Muscle layer of colon (tissue), 2 donors: ENCODE results near the gene WBP2NL.

Experiments used
- H3K27ac ChIP-seq: one replicate; pipeline ENCODE4 v1.7.0; 2013; ENCODE audit warnings: low read depth, mild to moderate bottlenecking, low read length, moderate library complexity
- H3K27me3 ChIP-seq, 2 donors: one replicate each; pipeline ENCODE4 v1.7.0; 2013; ENCODE audit warnings: low read length in 2 of 2, mild to moderate bottlenecking in 2 of 2; ENCODE audit not compliant: insufficient read depth in 2 of 2, control insufficient read depth in 1 of 2
- H3K36me3 ChIP-seq: one replicate; pipeline ENCODE4 v1.7.0; 2013; ENCODE audit warnings: mild to moderate bottlenecking, low read length; ENCODE audit not compliant: insufficient read depth
- H3K4me1 ChIP-seq: one replicate; pipeline ENCODE4 v1.7.0; 2013; ENCODE audit warnings: mild to moderate bottlenecking, low read length; ENCODE audit not compliant: insufficient read depth
- H3K4me3 ChIP-seq, 2 donors: one replicate each; pipeline ENCODE4 v1.7.0; 2013; ENCODE audit warnings: low read length in 2 of 2, low read depth in 1 of 2, mild to moderate bottlenecking in 1 of 2, moderate library complexity in 1 of 2
- H3K9ac ChIP-seq: one replicate; pipeline ENCODE4 v1.7.0; 2013; ENCODE audit warnings: low read length
- H3K9me3 ChIP-seq: one replicate; pipeline ENCODE4 v1.7.0; 2013; ENCODE audit warnings: mild to moderate bottlenecking, low read length
- donor health status: abdominal sarcoma.
- donor health status: Adenocarcinoma of cecum.

The WBP2NL gene

DNA sequence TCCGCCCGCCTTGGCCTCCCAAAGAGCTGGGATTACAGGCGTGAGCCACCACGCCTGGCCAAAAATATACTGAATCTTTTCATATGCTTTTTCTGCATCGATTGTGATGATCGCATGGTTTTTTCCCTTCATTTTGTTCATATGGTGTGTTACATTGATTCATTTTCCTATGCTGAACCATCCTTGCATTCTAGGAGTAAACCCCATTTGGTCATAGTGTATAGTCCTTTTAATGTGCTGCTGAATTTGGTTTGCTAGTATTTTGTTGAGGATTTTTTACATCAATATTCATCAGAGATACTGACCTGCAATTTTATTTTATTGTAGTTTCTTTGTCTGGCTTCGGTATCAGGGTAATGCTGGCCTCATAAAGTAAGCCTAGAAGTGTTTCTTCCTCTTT is 12.2 kb downstream of the WBP2NL start:
- no peak overlapping the region for H3K9ac ChIP-seq
- no peaks in the 10 kb centered on the region for H3K4me1 ChIP-seq
- H3K27me3 ChIP-seq = no peaks in the 10 kb centered on the region
- H3K9me3 ChIP-seq = peaks cover 5% of the 10 kb centered on the region
- no peak overlapping the region for H3K27ac ChIP-seq
- no peaks in the 10 kb centered on the region for H3K36me3 ChIP-seq
- H3K4me3 ChIP-seq = no peak overlapping the region

DNA sequence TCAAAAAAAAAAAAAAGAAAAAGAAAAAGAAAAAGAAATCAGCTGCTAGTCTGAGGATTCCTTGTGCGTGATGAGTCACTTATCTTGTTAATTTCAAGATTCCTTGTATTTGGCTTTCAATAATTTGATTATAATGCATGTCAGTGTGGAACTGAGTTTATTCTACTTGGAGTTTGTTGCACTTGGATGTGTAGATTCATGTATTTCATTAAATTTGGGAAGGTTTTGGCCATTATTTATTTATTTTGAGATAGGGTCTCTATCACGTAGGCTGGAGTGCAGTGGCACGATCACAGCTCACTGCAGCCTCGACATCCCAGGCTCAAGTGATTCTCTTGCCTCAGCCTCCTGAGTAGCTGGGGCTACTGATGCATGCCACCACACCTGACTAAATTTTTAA is 14.8 kb downstream of the WBP2NL start:
- no peak overlapping the region for H3K4me3 ChIP-seq
- H3K36me3 ChIP-seq = no peaks in the 10 kb centered on the region
- H3K27me3 ChIP-seq = no peaks in the 10 kb centered on the region
- peaks cover 5% of the 10 kb centered on the region for H3K9me3 ChIP-seq
- H3K4me1 ChIP-seq = no peaks in the 10 kb centered on the region
- H3K27ac ChIP-seq = no peak overlapping the region
- no peak overlapping the region for H3K9ac ChIP-seq

DNA sequence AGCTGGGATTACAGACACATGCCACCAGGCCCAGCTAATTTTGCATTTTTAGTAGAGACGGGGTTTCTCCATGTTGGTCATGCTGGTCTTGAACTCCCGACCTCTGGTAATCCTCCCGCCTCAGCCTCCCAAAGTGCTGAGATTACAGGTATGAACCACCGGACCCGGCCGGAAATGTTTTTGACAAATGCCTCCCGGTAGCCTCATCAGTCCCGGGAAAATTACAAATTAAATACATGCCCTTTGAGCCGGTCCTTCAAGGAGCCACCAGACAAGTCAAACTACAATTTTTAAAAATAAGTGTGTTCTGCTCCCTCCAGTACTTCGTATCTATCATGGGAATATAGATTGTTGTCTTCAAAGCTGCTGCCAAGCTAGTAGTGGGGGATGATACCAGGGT is 17.5 kb downstream of the WBP2NL start:
- Histone ChIP-seq H3K27ac (no peak overlapping the region), H3K27me3 (no peaks in the 10 kb centered on the region), H3K36me3 (no peaks in the 10 kb centered on the region), H3K9me3 (no peaks in the 10 kb centered on the region), H3K9ac (no peak overlapping the region), H3K4me3 (no peak overlapping the region), H3K4me1 (no peaks in the 10 kb centered on the region)

DNA sequence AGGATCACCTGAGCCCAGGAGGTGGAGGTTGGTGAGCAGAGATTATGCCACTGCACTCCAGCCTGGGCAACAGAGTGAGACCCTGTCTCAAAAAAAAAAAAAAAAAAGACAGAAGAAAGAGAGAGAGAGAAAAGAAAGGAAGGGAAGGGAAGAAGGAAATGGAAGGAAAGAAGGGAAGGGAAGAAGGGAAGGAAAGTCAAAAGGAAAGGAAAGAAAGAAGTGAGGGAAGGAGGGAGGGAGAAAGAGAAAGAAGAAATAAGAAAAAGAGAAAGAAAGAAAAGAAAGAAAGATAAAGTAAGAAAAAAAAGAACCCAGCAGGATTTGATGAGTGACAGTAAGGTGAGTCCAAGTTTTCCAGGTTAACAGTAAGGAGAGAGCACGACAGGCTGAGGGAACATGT is 19.6 kb downstream of the WBP2NL start:
- Histone ChIP-seq H3K9ac (no peak overlapping the region), H3K27me3 (no peaks in the 10 kb centered on the region), H3K9me3 (no peaks in the 10 kb centered on the region), H3K4me3 (no peak overlapping the region), H3K4me1 (no peaks in the 10 kb centered on the region), H3K36me3 (no peaks in the 10 kb centered on the region), H3K27ac (no peak overlapping the region)

DNA sequence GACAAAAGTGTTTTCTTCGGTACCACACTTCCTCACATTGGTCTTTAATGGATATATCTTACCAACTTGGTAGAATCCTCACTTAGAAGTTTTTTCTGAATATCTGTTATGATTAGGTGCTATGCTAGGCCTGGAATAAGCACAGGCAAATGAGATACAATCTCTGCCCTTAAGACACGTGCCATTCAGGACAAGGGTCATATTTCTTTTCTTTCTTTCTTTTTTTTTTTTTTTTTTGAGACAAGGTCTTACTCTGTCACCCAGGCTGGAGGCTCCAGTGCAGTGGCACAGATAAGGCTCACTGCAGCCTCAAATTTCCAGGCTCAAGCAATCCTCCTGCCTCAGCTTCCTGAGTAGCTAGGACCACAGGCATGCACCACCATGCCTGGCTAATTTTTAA is 23.0 kb downstream of the WBP2NL start:
- H3K4me1 ChIP-seq = no peaks in the 10 kb centered on the region
- no peak overlapping the region for H3K4me3 ChIP-seq
- no peaks in the 10 kb centered on the region for H3K9me3 ChIP-seq
- no peak overlapping the region for H3K27ac ChIP-seq
- no peak overlapping the region for H3K9ac ChIP-seq
- H3K27me3 ChIP-seq = no peaks in the 10 kb centered on the region
- no peaks in the 10 kb centered on the region for H3K36me3 ChIP-seq

DNA sequence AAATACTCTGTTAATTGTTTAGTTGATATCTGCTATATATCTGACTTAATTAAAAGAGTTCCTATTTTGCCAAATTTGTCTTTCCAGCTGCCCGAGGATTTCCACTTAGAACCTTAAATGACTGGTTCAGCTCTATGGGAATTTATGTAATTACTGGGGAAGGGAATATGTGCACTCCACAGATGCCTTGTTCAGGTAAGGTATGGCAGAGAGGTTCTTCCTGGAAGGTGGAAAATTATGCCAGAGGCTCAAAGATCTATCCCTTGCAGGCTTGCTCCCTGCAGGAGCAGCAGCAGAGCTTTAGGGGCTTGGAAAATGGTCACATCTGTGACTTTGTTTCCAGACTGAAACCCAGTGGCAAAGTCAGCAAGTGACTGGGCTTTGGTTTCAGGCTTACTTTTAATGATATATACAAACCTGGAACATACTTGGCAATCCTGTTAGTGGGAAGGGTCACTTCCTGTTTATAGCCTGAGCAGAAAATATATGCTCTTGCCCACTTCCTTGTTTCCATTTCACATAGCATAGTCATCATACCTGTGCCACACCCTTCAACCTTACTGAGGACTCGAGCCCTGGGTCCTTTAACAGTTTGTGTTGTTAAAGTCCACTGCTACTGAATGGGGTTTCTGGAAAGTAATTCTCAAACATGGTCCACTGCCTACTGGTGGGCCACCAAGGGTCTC is 23.7 kb downstream of the WBP2NL start:
- Histone ChIP-seq H3K27me3 (no peaks in the 10 kb centered on the region), H3K9ac (no peak overlapping the region), H3K4me1 (no peaks in the 10 kb centered on the region), H3K4me3 (no peak overlapping the region), H3K9me3 (no peaks in the 10 kb centered on the region), H3K27ac (no peak overlapping the region), H3K36me3 (no peaks in the 10 kb centered on the region)

DNA sequence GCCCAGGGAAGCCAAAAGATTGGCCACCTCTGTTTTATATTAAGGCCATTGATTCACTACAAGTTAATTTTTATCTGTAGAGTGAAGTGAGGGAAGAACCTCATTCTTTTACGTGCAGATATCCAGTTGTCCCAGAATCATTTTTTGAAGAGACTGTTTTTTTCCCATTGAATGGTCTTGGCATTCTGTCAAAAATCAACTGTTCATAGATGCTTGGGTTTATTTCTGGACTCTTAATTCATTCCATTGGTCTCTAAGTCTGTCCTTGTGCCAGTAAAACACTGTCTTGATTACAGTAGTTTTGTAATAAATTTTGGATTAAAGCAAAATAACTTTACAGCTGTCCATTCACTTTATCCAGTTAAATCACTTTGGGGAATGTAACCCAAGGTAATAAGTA is 26.8 kb downstream of the WBP2NL start:
- no peak overlapping the region for H3K4me3 ChIP-seq
- no peak overlapping the region for H3K27ac ChIP-seq
- H3K9ac ChIP-seq = no peak overlapping the region
- H3K27me3 ChIP-seq = no peaks in the 10 kb centered on the region
- H3K36me3 ChIP-seq = no peaks in the 10 kb centered on the region
- H3K4me1 ChIP-seq = no peaks in the 10 kb centered on the region
- H3K9me3 ChIP-seq = no peaks in the 10 kb centered on the region

DNA sequence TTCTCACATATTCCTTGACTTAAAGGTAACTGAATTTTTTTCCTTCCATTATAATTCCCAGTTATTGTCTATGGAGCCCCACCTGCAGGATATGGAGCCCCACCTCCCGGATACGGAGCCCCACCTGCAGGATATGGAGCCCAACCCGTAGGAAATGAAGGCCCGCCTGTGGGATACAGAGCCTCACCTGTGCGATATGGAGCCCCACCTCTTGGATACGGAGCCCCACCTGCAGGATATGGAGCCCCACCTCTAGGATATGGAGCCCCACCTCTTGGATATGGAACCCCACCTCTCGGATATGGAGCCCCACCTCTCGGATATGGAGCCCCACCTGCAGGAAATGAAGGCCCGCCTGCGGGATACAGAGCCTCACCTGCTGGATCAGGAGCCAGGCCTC is 28.1 kb downstream of the WBP2NL start:
- no peak overlapping the region for H3K9ac ChIP-seq
- no peaks in the 10 kb centered on the region for H3K27me3 ChIP-seq
- no peaks in the 10 kb centered on the region for H3K36me3 ChIP-seq
- H3K27ac ChIP-seq = no peak overlapping the region
- no peak overlapping the region for H3K4me3 ChIP-seq
- H3K4me1 ChIP-seq = no peaks in the 10 kb centered on the region
- no peaks in the 10 kb centered on the region for H3K9me3 ChIP-seq

DNA sequence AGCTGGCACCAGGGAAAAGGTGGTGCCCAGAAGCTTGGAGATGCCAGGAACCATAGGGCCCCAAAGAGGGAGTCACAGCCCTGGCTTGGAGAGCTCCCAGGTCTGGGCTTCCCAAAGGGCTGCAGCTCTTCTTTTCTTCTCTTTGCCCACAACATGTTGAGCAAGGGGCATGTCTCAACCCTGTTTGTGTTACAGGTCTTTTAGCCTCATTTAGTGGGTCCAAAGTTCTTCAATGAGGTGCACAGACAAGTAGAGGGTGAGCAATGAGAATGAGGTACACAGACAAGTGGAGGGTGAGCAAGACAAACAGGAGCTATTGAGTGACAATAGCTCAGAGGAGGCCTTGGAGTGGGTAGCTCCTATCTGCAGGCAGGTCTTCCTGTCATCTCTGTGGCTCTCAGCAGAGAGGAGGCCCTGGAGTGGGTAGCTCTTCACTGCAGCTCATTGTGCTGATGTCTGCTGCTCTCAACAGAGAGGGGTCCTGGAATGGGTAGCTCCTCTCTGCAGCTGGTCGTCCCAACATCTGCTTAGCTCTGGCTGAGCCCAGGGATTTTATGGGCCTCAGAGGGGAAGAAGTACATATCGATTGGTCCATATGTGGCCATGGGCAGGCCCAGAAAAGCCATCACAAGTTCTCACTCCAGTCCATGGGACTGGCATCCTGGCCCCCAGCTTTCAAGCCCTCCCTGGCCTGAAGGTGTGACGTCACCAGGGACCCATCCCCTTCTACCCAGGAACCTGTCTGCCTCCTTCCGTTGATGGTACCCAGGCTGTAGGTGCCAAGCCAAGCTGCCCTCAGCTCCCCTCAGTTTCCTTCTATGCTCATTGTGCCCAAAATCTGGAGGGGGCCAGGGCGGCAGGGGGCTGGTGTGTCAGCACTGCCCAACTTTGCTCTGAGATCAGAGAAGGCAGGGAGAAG is 34.9 kb downstream of the WBP2NL start:
- no peak overlapping the region for H3K9ac ChIP-seq
- no peaks in the 10 kb centered on the region for H3K9me3 ChIP-seq
- H3K4me3 ChIP-seq = no peak overlapping the region
- no peak overlapping the region for H3K27ac ChIP-seq
- H3K27me3 ChIP-seq = no peaks in the 10 kb centered on the region
- no peaks in the 10 kb centered on the region for H3K4me1 ChIP-seq
- no peaks in the 10 kb centered on the region for H3K36me3 ChIP-seq

DNA sequence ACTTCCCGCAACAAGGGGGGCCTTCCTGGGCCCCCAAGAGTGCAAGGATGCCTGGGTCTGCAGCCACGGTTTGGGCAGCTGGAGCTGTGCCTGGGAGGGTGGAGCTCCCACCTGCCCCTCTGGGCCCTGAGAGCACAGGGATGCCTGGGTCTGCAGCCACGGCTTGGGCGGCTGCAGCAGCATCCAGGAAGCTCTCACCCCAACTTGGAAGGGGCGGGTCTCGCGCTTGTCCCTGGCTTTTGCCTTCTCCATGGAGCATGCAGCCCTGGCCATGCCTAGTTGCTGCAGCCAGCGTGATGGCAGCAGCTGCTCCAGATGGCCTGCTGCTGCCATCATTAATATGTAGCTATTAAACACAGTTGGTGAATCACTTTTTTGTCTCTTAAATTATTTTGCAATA is 36.7 kb downstream of the WBP2NL start:
- H3K4me3 ChIP-seq = no peak overlapping the region
- no peaks in the 10 kb centered on the region for H3K4me1 ChIP-seq
- H3K27me3 ChIP-seq = no peaks in the 10 kb centered on the region
- no peak overlapping the region for H3K9ac ChIP-seq
- no peak overlapping the region for H3K27ac ChIP-seq
- H3K9me3 ChIP-seq = no peaks in the 10 kb centered on the region
- H3K36me3 ChIP-seq = no peaks in the 10 kb centered on the region

DNA sequence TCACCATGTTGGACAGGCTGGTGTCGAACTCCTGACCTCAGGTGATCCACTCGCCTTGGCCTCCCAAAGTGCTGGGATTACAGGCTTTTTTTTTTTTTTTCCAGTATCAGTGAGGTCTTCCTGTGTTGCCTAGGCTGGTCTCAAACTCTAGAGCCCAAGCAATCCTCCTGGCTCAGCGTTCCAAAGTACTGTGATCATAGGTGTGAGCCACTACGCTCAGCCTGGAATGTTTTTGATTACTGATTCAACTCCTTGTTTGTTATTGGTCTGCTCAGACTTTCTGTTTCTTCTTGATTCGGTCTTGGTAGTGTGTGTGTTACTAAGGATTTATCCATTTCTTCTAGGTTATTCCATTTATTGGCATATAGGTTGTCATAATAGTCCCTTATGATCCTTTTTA is 40.7 kb downstream of the WBP2NL start:
- Histone ChIP-seq H3K27me3 (no peaks in the 10 kb centered on the region), H3K4me1 (no peaks in the 10 kb centered on the region), H3K27ac (no peak overlapping the region), H3K36me3 (no peaks in the 10 kb centered on the region), H3K9ac (no peak overlapping the region), H3K9me3 (no peaks in the 10 kb centered on the region), H3K4me3 (no peak overlapping the region)

DNA sequence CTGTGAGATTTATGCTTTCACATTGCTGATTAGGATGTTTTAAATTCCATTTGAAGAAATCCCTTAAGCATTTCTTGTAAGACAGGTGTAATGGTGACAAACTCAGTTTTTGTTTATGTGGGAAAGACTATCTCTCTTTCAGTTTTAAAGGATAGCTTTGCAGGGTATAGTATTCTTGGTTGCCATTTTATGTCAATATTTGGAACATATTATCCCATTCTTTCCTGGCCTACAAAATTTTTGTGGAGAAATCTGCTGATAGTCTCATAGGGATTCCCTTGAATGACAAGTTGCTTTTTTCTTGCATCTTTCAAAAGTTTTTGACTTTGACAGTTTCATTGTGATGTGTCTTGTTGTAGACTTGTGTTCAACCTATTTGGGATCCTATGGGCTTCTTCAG is 43.2 kb downstream of the WBP2NL start:
- H3K27me3 ChIP-seq = no peaks in the 10 kb centered on the region
- H3K27ac ChIP-seq = no peak overlapping the region
- H3K4me3 ChIP-seq = no peak overlapping the region
- no peak overlapping the region for H3K9ac ChIP-seq
- no peaks in the 10 kb centered on the region for H3K4me1 ChIP-seq
- no peaks in the 10 kb centered on the region for H3K36me3 ChIP-seq
- no peaks in the 10 kb centered on the region for H3K9me3 ChIP-seq
